T1000 (cell line): ENCODE data around the gene MYL11.

Experiments
- DNase-seq: peaks from one replicate; lab custom pipeline; 2025; ENCODE audit warnings: mixed read lengths; lab: John Stamatoyannopoulos, UW

The MYL11 gene

DNA sequence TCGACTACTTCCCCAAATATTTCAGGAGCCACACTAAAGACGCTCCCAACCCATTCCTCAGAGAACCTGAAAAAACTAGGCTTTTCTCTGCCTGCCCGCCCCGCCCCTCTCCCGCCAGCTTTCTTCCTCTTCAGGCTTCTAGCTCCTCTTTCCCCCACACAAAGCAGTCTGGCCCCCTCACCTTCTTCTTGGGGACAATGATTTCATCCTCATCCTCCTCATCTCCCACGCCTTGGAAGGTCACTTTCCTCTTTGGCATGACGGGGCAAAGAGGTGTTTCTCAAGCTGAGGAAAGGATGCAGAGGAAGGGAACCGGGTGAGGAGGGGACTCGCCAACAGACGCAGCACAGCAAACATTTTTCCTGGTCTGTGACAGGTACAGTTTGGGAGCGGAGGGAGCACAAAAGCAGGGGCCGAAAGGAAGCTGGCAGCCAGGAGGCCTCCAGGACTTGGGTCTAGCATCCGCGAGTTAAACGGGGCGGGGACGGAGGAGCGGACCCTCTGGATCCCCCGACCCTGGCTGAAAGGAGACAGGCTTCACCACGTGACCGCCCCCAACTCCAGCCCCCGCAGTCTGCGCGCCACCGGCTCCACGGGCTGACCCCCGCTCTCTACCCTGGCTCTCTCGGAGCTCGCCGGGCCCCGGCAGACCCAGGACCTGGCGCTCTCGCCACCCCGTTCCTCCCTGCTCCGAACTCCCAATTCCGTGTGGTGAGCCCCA, 20.0 kb upstream of the MYL11 start:
- no peak for DNase-seq

DNA sequence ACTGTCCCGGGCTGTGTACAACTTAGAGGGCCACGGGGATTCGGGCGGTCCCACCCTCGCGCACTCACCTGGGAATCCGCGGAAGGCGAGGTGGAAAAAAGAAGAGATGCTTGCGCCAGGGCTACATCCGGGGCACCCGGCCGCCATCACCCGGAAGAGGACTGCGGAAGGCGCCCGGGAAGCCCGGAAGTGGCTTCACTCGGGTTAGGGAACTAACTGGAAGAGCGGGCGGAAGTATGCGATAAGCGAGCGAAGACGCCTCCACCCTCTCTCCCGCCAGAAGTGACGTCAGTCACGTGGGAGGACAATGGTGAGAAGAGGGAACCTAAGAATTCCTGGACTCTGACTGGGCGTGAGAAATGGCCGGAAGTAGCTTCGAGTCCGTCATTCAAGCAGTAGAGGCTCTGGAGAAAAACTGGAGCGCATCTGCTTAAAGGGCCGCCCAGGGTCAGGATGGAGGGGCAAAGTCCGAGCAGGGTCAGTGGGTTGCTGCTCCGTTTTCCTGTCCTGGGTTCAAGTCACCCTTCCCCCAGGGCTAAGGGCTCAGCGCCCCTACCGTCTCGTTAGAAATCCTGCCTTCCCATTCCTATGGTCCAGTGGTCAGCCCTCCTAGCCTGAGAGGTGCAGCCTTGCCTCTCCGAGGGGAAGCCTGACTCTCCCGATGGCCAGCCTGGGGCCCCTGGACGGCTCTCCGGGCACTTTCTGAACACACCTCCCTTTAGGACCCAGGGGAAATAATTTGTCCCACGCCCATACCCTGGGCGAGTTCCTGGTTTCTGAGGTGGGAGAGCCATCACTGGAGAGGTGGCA, 19.3 kb upstream of the MYL11 start, which contains the start of gene CD2BP2:
Gene CD2BP2 (minus strand): TSS at position 165 of the 810 bp plus-strand sequence. CDS start 627 bp downstream, outside the sequence.
- DNase-seq = peak; percentile 95

DNA sequence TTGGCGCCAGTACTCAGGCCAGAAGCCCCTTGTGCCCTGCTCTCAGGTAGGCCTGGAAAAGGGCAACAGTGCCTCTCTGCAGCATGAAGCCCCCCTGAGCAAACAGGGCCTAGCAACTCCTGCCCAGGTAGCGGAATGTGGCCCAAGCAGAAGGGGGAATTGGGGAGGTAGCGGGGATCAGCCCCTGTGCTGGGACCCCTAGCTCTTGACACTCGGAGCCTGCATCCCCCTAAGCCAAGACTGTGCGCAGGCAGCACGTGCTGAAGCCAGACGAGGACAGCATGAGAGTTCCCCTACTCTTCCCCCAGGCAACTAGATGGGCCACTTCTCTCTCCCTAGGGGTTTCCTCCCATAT, 18.7 kb upstream of the MYL11 start:
- DNase-seq = no peak

DNA sequence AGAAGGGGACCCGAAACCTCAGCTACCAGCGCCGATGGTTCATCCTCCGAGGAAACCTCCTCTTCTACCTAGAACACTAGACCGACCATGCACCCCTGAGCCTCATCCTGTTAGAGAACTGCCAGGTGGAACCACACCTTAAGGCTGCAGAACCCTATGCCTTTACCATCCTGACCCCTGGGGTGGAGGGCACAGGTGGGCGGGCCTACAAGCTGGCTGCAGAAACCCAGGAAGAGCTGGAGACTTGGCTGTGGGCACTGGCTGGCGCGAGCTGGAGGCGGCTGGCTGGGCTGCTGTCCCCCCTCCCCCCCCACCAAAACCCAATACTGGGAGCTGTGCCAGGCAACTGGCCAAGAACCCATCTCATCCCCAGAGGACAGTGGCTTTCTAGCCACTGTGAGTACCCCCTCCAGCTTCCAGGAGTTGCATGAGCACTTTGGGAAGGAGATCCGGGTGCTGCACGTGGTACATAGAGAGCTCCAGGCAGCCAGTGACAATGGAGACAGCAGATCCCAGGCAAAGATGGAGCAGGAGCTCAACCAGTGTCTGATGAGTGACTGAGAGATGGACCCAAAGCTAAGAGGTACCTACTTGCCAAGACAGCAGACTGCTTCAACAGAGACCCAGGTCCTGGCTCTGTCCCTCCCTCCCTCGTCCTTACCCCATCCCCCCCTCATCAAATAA, 18.1 kb upstream of the MYL11 start:
- no peak for DNase-seq

DNA sequence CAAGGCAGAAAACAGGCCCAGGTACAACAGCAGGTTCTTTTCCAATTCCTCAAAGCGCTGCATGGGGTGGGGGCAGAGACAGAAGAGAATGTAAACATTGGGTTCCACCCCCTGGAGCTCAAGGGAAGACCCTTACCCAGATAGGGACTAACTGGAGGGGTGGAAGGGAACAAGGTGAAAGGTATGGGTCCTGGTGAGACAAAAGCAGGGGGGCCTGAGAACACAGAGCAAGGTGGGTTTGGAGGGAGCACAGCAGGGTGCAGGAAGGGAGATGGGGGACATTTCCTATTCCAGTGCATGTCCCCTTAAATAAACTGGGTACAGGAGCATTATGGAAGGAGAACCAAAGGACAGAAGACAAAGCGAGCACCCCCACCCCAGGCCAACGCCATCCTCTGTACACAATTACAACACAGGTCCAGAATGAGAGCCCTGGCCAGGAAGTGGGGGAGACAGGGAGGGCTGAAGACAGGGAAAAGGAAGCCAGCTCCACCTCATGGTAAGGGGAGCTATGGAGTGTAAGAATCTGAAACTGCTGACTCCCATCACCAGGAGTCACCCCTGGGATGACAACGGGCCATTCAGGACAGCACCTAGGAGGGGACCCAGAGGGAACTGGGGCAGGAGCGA, 17.4 kb upstream of the MYL11 start:
- no peak for DNase-seq

DNA sequence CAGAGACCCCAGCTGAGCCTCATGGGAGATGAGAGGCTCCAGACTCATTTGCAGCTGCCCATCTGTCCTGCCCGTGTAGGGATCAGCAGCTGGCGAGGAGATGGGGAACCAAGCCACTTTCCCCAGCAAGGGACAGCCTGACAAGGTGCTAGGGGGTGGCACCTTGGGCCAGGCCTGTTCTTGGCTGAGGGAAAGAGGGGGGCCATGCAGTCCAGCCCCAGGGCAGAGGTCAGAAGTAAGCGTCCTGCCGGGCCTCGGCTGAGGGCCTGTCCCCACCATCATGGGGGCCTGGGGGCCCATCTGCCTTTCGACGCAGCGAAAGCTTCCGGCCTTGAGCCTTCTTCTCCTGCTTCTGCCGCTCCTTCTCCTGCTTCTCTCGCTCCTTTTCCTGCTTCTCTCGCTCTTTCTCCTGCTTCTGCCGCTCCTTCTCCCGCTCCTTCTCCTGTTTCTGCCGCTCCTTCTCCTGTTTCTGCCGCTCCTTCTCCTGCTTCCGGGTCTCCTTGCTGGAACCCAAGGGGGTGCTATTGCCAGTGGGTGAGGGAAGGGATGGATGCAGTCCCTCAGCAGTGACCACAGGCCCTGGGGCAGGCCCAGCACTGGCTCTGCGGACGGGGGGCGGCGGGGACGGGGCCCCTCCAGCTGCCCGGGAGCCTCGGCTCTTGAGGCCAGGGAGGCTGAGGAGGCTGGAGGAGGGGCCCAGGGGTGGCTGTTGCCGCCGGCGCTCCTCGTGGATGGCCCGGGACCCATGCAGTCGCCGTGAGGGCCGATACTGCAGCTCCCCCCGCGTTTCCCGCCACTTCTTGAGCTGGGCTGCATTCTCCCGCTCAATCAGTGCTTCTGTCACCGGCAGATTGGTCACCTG, 16.7 kb upstream of the MYL11 start:
- DNase-seq = no peak

DNA sequence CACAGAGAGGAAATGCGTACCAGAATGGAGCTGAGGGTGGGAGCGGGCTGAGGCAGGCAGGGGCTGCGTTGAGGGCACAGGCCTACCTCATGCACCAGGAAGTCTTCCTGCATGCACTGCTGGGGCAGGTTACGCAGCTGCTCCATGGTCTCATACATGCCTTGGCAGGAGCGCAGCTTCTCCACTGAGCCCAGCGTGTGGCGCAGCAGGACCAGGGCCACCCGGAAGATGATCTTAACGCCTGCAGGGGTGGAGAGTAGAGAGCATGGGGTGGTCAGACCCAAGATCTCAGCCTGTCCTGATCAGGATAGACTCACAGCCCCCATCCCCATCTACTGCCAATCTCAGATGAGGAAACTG, 16.0 kb upstream of the MYL11 start:
- DNase-seq = no peak

DNA sequence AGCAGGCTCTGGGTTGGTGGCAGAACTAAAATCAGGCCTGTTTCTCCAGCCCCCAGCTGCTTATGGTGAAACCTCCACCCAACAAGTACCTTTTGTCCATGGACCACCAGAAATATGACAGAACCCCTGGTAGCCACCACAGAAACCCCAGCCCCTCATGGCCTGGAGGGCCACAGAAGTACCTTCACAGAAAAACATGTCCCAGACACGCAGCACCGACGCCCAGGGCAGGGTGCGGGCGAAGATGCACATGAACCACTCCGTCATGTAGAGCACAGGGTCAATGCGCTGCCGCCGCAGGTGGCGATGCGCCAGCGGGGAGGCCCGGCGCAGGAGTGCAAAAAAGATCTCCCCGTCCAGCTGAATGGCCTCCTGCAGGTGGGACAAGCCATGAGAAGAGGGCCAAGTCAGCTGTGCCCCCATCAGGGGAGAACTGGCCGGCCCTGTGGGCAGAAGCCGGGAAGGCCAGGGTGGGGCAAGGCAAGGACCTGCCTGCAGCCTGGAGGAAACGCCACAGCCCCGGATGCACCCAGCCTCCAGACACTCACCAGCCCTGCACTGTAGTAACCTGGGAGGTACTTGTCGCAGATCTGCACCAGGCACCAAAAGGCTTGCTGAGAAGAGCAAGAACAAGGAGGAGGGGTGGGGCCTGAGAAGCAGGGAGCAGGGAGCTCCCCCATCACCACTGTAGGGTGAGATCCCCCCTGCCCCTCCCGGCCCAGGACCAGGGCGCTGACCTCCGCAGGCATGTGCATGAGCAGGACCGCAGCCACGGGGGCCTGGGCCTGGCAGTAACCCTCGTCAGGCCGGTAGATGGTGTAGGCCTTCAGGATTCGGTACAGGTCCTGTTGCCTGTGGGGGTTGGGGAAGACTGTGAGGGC, 15.4 kb upstream of the MYL11 start:
- no peak for DNase-seq

DNA sequence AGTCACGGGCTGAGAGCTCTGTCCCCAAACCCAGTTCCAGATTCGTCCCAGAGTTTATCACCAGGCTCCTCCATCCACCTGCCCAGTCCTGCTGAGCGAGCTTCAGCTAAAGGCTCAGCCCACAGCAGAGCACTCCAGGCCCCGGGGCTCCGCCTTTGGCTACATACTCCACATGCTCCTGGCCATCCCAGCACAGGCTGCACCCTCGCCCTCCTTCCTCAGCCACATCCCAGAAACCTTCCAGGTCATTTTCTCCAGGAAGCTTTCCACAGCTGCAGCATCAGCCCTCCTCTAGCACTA, 14.8 kb upstream of the MYL11 start:
- no peak for DNase-seq

DNA sequence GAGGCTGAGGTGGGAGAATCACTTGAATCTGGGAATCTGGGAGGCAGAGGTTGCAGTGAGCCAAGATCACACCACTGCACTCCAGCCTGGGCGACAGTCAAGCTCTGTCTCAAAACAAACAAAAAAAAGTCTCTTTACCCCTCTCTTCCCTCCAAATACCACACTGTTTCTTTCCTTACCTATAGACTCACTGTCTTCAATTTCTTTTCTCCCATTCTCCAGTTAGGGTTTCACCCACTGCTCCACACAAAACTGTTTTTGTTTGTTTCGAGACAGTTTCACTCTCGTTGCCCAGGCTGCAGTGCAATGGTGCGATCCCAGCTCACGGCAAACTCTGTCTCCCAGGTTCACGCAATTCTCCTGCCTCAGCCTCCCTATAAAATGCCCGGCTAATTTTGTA, 13.4 kb upstream of the MYL11 start:
- DNase-seq = no peak

DNA sequence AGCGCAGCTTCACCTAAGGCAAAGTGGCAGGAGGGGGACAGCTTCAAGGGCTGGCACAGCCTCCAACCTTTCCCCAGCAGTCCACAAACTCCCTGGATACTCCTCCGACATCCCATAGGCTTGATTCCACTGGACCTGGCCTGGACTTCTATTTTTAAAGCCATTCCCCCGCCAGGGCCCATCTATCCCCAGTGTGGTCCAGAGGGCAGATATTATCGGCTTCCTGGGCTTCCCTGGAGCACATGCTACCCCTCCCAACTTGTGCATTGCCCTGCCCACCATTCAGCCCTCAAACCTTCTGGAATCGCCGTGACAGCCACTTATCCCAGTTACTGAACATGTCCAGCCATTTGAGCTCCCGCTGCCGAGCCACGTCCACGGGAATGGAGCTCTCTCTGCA, 9.4 kb upstream of the MYL11 start:
- no peak for DNase-seq

DNA sequence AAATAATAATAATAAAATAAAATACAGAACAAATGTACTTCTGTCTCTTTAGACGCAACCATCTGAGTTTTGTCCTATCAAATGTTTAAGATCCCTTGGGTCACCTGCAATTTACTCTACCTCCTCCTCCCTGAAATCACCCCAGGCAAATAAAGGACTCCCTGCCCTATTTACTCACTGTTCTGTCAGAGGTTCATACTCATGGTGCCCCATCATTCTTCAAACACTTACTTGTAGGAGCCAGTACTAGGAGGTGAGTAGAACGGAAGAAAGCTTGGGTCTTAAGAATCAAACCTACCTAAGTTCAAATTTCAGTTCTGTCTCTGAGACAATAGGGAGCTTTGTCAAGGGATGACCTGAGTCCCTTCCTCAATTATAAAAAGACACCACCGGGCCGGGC, 8.1 kb upstream of the MYL11 start:
- no peak for DNase-seq

DNA sequence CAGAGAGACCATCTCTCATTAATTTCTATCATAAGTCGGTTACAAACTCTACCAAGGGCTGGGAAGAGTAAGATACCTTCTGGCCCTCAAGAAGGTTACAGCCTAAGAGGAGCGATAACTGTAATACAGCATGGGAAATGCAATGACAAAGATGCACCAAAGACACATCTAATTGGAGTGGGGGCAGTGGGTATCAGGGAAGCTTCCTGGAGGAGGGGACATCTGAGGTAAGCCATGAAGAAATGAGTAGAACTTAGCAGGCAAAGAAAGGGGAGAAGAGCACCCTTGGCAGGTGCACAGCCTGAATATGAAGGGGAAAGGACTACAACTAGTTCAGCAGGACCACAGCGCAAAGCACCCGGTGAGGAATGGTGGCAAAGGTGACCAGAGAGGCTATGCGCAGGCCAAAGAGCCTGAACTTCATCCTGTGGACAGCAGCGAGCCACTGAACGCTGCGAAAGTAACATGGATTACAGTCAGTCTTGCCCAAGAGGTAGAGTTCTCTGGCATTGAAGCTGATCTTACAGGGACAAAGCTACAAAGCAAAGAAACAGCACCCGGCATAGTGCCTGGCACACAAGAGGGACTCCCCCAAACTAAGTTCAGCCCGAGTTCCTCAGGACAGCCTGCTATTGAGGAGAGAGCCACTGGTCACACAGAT, 7.1 kb upstream of the MYL11 start:
- DNase-seq = no peak

DNA sequence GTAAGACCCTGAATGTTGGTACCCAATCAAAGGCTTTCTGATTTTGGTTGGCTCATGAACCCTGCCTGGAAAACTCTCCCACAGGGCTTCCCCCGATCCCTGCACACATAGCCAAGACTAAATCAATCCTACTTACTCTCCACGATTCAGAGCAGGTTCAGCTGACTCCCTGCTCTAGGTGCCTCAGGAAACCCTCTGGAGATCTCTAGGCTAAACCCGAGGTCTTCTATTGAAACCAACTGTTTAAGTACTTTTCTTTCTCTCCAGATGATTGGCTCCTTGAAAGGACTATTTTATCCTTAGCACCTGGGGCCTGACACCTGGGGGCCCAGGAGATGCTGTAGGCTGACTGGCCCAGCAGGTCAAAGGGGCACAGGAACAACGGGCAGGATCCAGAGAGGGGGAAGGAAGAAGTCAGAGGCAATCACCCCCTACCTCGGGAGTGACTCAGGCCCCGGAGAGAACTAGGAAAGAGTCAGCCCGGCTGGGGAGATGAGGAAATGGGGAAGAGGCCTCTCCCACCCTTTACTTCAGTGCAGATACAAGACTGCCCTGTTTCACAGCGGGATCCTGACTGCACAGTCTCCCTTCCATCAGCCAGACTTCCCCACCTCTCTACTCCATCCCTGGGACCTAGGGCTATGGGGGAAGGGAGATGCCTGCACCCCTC, 6.3 kb upstream of the MYL11 start:
- DNase-seq = no peak

DNA sequence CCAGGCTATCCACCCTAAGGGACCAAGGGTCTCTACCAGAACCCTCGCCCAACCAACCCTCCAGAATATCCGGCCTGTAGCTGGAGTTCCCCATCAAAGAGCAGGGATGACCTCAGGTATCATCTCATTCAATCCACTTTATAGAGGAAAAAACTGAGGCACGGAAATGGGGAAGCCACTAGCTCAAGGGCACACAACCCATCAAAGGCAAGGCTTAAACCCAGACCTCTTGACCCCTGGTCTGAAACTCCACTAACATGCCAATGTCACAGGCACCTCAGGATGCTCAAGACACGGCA, 5.9 kb upstream of the MYL11 start:
- DNase-seq = no peak

DNA sequence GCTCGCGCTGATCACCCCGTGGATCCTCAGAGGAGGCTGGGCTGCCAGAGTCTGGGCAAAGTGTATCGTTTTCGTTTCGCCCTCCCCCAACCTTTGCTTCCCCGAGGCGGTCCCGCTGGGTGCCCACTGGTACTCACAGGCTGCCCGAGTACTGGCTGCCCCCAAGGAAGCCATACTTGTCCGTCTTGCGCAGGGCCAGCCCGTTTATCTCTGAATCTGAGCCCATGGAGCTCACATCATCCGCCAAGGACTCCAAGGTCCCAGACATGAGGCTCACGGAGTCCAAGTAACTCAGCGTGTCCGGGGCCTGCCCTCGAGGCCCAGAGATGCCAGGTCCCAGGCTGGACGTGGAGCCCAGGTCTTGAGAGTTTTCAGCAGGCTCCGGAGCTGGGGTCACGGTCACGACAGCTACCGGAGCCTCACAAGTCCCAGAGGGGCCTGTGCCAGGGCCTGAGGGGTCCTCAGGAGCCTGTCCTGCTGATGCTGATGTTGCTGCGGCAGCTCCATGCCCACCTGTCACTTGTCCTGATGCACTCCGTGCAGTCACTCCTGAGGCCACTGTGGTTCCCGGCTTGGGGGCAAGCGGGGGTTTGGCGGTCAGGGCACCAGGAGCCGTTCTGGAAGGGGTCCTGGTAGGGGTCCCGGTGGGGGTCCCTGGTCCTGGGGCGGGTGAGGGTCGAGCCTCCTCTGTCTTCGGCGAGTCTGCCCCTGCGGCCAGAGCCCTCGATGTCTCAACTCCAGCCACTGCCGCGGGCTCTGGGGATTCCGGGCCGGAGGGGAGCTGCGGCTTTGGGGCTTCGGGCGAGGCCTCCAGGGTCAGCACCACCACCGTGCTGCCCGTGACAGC, 5.3 kb upstream of the MYL11 start:
- DNase-seq = no peak

DNA sequence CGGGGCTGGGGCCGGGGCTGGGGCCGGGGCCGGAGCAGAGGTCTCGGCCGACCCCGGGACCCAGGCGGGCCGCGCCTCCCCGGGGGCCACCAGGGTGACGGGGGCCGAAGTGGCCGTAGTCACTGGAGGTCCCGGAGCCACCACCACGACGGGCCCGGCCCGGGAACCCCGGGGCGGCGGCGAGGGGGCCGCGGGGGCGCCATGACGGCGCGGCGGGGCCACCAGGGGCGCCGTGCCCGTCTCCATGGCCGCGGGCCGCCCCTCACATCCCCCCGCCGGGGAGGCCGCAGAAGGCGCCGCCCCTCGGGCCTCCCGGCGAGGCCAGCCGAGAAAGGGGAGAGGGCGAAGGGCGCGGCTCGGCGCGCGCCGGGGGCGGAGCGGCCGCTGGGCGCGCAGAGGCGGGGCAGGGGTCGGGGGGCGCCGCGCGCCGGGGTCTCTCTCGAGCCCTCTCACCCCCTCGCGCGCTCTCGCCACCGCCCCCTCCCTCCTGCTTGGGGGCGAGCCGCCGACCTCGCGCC, 4.6 kb upstream of the MYL11 start:
- DNase-seq = no peak

DNA sequence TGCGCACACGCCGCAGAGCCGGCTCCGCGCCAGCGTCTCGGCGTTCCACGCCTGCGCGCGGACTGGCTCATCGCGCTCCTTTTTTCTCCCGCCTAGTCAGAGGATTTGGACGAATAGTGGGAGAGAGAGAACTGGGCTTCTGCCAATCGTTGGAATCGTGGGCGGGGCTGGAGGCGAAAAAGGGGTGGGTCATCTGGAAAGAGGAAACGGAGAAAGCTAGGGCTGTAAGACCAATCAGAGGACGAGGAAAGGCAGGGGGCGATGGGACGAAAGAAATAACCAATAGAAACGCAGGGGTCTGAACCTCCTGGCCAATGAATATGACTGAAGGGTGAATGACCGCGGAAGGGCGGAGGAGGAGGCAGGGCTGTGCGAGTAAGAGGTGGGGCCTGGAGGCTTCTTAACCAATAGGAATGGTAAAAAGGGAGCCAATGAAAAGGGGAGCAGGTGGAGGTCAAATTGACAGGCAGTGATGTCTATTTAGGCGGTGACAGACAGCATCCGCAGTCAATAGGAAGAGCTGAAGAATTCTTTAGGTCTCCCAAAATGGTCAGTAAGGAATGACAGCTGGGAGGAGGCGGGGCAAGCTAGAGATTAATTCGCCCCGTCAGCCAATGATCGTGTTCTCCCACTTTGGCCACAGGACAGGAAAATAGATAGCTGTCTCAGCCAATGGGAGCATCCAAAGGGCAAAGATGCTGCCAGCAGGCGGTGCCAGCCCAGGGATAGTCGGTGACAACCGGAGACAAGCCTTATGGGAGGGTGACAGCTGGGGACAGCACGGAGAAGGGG, 4.0 kb upstream of the MYL11 start, which contains the start of gene TBC1D10B:
Gene TBC1D10B (minus strand): TSS at position 39 of the 792 bp plus-strand sequence. CDS start 311 bp downstream, outside the sequence.
- DNase-seq = peak; percentile 100
